ENCODE measurements around the gene CLK3.
"Not testable (repeated sequence)": the region's sequence is repeated elsewhere in the genome, so short reads cannot be mapped to it uniquely, and the experiment has no call there.

The CLK3 gene

DNA sequence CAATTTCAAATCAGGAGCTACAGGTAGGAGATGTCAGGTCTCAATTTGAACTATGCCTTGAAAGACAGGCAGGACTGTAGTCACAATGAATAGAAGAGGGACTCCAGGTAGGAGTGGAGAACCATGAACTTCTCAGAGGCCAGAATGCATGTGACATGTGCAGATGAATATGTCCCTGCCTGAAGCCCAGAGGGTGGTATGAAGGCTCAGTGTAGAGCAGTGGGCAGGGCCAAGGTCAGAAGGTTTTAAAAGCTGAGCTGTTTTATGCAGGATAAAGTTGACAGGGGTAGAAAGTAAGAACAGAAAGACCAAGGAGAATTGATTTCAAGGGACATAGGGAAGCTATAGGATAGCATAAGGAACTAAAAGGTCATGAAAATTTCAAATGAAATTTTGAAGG is 30.8 kb downstream of the CLK3 start:
- DNase-seq: no peak

DNA sequence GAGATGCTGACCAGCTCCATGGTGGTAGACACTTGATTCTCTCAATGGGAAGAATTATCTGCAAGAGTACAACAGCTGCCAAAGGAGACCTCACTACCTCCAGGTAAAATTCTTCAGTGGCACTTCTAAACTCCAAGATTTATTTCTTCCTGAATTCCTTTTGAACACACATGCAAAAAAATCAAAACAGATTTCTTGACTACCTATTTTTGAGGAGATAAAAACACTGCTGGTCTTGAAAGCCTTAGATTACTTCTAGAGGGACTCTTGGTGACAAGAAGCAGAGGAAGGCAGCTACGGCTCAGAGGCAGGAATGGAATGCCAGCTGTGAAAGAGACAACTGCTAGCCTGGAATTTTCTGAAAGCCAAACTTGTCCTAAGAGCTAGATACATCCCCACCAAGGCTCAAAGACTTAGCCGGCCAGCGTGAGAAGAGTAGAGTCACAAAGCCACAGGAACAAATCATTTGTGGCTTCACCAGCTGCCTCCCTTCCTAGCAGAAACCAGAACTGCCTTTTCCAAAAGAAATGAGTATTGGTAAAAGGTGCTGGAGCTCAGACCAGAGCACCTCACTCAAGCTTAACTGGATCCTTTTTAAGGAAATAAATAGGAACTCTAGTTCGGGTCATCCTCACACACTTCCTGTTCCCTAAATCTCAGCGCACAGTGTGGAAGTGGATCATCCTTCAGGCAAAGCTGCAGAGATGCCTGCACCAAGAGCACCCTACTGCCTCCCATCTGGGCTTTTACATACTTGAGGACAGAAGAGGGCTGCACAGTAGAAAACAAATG is 32.6 kb downstream of the CLK3 start:
- DNase-seq: no peak

DNA sequence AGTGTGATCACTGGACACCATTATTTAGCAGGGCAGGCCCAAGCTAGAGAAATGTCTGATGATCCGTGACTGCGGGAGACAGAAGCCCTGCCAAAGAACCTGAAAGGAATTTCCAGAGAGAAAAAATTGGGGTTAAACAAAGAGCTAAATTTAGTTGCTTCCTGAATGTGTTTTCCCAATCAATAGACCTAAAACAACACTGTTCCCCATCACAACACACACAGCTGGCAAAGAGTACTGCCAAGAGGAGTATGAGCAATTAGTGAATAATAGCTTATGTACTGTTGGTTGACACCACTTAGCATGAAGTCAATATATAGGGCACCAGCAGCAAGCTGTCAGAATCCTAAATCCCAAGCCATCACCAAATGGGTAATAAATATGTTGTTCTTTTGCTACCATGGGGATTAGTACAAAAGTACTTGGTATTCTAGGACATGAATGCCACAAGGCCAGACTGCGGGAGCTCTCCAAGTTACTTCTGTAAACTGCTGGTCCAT is 35.7 kb downstream of the CLK3 start:
- DNase-seq: peak; percentile 68

DNA sequence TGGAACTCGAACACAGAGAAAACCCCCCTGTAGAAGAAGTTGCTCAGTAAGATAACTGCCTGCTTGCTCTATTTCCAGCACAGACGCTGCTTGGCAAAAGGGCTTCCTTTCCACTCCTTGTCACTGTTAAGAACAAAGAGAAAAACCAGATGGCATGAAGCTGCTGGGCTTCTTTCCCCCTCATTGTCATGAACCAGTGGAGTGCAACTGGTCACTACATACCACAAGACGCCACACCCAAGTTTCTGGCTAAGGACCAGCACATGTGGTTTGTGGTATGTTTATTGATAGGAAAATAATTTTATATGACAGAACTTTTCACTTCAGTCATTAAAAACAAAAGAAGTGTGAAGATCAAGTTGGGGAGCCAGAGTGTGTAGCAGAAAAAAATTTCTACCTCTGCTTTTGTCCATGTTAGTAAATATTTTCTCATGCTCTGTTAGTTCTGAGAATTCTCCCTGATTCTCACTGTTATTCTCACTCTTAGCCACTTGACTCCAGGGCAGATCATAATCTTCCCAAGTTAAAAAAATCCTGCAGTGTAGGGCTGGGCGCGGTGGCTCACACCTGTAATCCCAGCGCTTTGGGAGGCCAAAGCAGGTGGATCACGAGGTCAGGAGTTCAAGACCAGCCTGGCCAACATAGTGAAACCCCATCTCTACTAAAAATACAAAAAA is 37.9 kb downstream of the CLK3 start:
- no peak for DNase-seq

DNA sequence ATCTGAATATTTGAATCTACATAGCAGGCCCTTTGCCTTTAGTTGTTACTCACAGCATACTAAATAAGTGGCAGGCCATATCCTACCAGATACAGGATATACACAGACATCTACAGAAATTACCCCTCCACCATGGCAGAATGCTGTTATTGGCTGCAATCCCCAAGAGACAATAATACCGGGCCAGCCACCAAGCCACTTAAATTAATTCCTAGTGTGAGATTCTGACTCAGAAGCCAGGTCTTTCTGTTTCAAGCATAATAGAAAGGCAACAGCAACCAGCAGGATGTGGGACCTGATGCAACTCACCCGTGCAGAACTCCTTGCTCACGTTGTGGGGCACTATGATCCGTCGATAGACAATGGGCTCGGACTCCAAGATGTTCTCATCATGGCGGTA is 39.8 kb downstream of the CLK3 start:
- no peak for DNase-seq

DNA sequence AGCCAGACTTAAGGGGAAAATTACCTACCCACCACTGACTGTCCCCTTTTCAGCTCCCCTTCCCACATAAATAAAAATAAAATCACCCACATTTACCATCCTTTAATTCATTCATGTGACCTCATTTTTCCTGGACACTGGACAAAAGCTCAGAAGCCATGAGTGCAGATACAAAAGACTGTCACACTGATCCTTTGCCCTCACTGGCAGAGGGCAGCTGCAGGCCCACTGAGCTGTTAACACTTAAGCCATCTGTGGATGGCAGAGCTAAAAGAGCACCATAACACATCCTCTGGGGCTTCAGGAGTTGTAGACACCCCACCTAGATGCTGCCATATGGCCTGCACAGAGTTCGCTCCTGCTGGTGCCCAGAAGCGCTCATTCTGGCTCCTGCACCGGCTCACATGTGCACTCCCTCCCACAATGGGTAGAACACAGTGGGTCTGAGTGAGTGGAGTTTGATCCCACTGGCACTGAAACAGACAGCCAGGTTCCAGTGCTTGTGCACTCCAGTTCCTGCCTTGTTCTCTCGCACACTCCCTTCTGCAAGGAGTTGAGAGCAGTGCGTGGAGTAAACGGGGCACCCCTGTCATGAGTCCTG is 41.4 kb downstream of the CLK3 start:
- peak; percentile 33 for DNase-seq

DNA sequence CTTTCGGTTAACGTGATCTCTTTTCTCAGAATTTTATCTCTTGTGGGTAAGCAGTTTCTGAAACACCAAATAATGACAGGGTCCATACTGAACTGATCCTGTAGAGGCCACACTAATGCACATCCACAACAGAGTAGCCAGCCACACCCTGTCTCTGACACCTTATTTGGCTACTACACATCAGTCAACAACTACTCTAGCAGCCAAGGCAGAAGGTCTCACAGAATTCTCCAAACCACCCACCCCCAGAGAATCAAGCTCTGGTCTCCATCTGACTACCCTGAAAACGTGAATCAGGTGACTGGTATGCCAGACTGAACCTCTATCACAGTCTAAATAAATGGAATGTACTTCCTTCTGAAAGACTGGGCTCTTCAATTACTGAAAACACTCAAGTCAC is 42.2 kb downstream of the CLK3 start:
- DNase-seq: no peak

DNA sequence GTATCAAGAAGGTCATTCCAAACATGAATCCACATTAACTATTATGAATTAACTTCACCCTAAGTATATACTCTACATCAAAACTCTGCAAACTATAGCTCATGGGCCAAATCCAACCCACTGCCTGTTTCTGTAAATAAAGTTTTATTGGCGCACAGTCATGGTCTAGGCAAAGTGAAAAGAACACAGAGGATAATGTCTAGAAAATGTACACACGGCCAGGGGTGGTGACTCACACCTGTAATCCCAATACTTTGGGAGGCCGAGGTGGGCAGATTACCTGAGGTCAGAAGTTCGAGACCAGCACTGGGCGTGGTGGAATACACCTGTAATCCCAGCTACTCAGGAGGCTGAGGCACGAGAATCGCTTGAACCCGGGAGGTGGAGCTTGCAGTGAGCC is 45.6 kb downstream of the CLK3 start:
- DNase-seq: not testable (repeated sequence)

DNA sequence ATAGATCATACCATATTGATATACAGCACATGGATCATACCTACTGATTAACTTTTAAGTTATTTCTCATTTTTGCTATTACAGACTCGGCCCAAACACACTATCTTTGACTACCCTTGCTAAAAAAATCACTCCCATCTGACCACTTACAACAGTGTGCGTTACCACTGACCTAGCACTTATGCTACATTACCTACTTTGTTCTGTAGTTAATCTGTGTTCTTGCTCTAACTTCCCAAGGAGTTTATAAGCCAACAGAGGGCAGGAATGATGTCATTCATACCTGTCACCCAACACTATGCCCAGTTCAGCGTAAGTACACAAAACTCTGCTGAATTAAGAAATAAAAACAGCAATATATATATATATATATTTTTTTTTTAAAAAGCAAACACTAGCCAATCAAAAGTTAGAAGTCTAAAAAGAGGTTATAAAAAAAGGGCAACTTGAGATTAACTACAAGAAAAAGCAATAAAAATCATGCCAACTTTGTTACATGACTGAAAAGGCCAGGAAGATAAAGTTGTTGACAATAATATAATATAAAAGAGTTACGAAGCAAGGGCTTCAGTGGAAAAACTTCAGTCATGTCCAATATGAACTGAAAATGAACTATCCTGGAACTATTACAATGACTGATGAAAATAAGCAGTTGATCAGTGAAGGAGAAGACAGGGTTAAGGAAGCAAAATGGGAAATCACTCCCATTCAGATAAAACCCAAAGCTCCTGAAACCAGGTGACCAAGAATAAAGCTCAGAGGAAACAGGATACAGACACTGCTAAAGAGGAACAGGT is 46.6 kb downstream of the CLK3 start:
- DNase-seq: no peak

DNA sequence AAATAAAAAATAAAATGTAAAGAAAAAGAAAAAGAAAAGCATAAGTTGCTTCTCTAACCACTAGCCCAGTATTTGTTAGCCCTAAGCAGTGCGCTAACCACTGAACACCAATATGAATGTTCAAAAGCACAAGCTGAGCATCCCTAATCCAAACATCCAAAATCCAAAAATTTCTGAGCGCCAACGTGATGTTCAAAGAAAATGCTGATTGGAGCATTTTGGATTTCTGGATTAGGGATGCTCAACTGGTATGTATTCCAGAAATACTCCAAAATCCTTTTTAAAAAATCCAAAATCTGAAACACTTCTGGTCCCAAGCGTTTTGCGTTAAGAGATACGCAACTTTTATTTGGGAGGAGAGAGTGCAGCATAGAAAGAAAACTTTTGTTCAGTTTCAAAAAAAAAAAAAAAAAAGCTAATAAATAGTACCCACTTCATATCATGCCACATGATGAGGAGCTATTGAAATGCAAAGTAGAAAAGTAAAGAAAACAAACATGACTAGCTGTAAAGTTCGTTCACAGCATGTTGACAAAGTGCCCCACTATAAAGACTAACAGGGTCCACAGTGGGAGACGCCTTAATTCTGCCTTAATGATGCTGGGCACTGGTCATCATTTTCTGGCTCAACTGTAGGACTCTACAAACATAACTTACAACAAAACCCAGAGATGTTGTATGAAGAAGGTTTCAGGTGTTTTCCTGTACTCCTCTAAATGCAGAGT is 47.8 kb downstream of the CLK3 start:
- DNase-seq: no peak

DNA sequence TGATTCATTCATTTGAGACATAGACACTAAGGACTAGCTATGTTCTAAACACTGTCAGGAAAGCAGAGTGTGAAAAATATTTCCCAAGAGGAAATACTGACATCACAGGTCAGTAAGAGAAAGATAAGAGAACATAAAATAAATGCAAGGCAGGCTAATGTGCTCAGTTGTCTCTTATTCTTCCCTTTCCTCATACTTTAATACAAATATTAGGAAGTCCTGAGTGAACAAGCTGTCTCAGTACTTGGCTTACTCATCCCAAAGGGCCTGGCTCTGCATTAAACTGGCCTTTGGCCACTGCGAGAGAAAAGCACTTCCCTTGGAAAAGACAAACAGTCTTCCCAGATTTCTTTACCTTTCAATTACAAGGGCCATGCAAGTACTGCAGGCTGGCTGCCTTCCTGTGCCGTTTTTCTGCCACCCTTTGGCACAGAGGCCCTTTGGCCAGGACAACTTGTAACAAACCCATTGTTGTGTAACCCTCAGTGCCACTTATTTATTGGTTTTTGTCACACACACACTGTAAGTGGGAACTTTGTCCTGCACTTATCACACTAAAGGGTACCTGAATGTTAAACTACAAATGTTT is 48.5 kb downstream of the CLK3 start:
- no peak for DNase-seq

DNA sequence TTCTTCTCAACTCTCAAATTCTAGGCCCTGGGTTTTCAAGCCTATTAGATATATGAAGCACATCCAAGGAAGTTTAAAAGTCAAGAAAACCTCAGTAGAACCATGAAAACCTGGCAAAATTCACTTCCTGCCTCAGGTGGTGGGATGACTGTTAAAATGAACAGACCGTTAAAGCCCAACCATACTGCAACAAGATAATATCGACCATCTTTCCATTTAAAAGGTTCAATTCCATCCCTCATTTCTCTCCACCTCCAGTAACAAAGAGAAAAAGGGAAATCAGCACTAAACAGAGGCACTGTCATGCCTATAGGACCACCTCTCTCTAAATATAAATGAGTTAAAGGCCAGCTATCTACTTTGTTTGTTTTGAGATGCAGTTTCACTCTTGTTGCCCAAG is 49.0 kb downstream of the CLK3 start:
- DNase-seq: no peak

DNA sequence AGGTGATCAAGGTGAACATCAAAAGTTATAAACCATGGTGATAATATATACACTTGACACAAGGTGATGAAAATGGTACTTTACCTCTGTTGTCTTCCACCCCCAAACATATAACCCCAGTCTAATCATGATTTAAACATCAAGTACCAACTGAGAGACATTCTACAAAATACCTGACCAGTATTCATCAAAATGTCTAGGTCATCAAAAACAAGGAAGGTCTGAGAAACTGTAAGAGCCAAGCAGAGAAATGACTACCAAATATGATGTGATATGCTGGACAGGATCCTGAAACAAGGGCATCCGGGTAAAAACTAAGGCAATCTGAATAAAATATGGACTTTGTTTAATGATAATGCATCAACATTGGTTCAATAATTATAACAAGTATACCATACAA is 52.3 kb downstream of the CLK3 start:
- DNase-seq: no peak

DNA sequence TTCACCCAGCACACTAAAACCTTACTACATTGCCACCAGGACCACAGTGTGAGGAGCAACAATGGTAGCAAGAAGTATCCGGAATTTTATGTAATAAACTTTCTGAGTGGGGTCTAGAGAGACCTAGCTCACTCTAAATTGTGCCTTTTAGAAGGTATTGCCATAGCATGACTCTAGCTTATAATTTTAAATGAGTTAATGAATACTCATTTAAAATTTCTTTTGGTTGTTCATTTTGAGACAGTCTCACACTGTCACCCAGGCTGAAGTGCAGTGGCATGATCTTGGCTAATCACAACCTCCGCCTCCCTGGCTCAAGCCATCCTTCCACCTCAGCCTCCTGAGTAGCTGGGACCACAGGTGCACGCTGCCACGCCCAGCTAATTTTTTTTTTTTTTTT is 54.0 kb downstream of the CLK3 start:
- DNase-seq: no peak

DNA sequence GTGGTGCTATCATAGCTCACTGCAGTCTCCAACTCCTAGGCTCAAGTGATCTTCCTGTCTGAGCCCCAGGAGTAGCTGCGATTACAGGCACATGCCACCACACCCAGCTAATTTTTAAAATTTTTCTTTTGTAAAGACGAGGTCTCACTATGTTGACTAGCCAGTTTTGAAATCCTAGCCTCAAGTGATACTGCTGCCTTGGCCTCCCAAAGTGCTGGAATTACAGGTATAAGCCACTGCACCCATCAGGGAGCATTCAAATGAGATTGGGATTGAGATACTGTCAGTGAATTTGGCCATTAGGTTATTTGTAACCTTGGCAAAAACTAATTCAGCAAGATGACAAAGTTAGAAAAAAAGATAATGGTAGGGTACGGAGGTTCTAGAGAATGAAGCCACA is 58.5 kb downstream of the CLK3 start:
- no peak for DNase-seq

DNA sequence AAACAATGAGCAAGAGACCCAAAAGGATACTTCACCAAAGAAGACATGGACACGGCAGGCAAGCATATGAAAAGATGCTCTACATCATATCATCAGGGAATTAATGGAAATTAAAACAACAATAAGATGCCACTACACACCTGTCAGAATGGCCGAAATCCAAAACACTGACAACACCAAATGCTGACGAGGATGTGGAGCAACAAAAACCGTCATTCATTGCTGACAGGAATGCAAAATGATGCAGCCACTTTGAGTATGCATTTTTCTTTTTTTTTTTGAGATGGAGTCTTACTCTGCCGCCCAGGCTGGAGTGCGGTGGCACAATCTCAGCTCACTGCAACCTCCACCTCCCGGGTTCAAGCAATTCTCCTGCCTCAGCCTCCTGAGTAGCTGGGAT is 61.2 kb downstream of the CLK3 start:
- DNase-seq: no peak
